ENCODE measurements around the gene KRT82.

GRCh38 chr12:52436828-52437474 is 30.8 kb upstream of the KRT82 start:
- TF ChIP-seq CTCF (IDR thresholded peaks at IDR 0.05) (no peak), POLR2A (IDR thresholded peaks at IDR 0.05) (no peak)
